ENCODE results near the gene DNPH1.

DNPH1 gene

DNA sequence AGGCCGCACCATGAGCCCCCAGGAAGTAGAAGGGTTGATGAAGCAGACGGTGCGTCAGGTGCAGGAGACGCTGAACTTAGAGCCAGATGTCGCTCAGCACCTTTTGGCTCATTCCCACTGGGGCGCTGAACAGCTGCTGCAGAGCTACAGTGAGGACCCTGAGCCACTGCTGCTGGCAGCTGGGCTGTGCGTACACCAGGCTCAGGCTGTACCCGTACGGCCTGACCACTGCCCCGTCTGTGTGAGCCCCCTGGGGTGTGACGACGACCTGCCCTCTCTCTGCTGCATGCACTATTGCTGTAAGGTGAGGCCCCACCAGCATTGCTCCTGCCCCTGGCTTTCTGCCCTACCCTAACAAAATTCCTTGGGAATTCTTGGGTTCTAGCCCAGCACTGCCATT lies 13.1 kb downstream of the DNPH1 start:
- Histone ChIP-seq H3K4me3 (ENCODE audit: insufficient read depth, low read depth, low read length, poor library complexity, severe bottlenecking) (no peak overlapping the region), H3K36me3 (ENCODE audit: control insufficient read depth, insufficient read depth, low read length) (peaks cover 22% of the 10 kb centered on the region), H3K4me1 (ENCODE audit: control insufficient read depth, insufficient read depth, low read length, poor library complexity, severe bottlenecking) (no peaks in the 10 kb centered on the region), H3K9me3 (ENCODE audit: control insufficient read depth, low read length) (no peaks in the 10 kb centered on the region), H3K27ac (ENCODE audit: insufficient read depth, low read length, poor library complexity, severe bottlenecking) (no peak overlapping the region), H3K27me3 (replicated peaks; ENCODE audit: control insufficient read depth, insufficient read depth, low read length, poor library complexity, severe bottlenecking) (no peaks in the 10 kb centered on the region)
- no peak for DNase-seq

DNA sequence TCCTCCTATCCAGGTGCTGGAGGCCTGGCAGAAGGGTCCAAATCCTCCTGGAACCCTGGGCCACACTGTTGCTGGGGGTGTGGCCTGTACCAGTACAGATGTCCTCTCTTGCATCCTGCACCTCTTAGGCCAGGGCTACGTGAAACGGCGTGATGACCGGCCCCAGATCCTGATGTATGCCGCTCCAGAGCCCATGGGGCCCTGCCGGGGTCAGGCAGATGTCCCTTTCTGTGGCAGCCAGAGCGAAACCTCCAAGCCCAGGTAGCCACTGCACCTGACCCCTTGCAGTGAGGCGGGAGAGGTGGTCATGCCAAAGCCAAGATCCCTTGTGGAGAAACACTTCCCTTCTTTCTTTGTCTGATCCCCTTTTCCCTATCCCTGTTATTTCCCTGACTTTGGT lies 14.2 kb downstream of the DNPH1 start:
- H3K27me3 ChIP-seq (replicated peaks; ENCODE audit: control insufficient read depth, insufficient read depth, low read length, poor library complexity, severe bottlenecking): no peaks in the 10 kb centered on the region
- no peaks in the 10 kb centered on the region for H3K9me3 ChIP-seq (ENCODE audit: control insufficient read depth, low read length)
- no peaks in the 10 kb centered on the region for H3K4me1 ChIP-seq (ENCODE audit: control insufficient read depth, insufficient read depth, low read length, poor library complexity, severe bottlenecking)
- peaks cover 16% of the 10 kb centered on the region for H3K36me3 ChIP-seq (ENCODE audit: control insufficient read depth, insufficient read depth, low read length)
- no peak overlapping the region for H3K27ac ChIP-seq (ENCODE audit: insufficient read depth, low read length, poor library complexity, severe bottlenecking)
- DNase-seq: no peak
- H3K4me3 ChIP-seq (ENCODE audit: insufficient read depth, low read depth, low read length, poor library complexity, severe bottlenecking): no peak overlapping the region

DNA sequence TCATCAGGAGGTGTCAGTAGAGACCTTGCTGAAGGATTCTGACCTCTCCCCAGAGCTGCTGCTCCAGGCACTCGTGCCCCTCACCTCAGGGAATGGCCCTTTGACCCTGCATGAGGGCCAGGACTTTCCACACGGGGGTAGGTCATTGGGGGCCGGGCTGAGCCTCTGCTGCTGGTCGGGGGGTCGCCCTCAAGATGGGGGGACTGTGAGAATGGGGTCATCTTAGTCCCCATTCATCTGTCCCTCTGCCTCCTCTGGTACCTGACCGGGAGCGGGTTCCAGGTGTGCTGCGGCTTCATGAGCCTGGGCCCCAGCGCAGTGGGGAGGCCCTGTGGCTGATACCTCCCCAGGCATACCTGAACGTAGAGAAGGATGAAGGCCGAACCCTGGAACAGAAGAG lies 15.8 kb downstream of the DNPH1 start:
- Histone ChIP-seq H3K4me1 (ENCODE audit: control insufficient read depth, insufficient read depth, low read length, poor library complexity, severe bottlenecking) (no peaks in the 10 kb centered on the region), H3K9me3 (ENCODE audit: control insufficient read depth, low read length) (no peaks in the 10 kb centered on the region), H3K4me3 (ENCODE audit: insufficient read depth, low read depth, low read length, poor library complexity, severe bottlenecking) (no peak overlapping the region), H3K27ac (ENCODE audit: insufficient read depth, low read length, poor library complexity, severe bottlenecking) (no peak overlapping the region), H3K36me3 (ENCODE audit: control insufficient read depth, insufficient read depth, low read length) (peaks cover 16% of the 10 kb centered on the region), H3K27me3 (replicated peaks; ENCODE audit: control insufficient read depth, insufficient read depth, low read length, poor library complexity, severe bottlenecking) (no peaks in the 10 kb centered on the region)
- DNase-seq: no peak

DNA sequence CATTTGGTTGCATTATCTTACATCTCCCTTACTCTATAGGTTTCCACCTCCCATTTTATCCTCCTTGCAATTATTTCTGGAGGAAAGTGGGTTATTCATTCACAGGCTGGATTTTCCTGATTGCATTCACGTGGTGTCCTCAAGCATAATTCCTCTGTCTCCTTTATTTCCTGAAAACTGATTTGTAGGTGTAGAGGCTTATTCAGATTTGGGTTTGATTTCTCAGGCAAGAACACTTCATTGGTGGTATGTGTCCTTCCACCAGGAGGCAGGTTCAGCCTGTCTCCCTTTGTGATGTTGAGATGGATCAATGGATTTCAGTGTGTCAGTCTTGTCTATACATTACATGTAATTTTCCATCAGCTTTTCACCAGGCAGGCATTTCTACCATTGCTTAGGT lies 17.3 kb downstream of the DNPH1 start:
- Histone ChIP-seq H3K27ac (ENCODE audit: insufficient read depth, low read length, poor library complexity, severe bottlenecking) (no peak overlapping the region), H3K9me3 (ENCODE audit: control insufficient read depth, low read length) (no peaks in the 10 kb centered on the region), H3K36me3 (ENCODE audit: control insufficient read depth, insufficient read depth, low read length) (peaks cover 11% of the 10 kb centered on the region), H3K27me3 (replicated peaks; ENCODE audit: control insufficient read depth, insufficient read depth, low read length, poor library complexity, severe bottlenecking) (no peaks in the 10 kb centered on the region), H3K4me3 (ENCODE audit: insufficient read depth, low read depth, low read length, poor library complexity, severe bottlenecking) (no peak overlapping the region), H3K4me1 (ENCODE audit: control insufficient read depth, insufficient read depth, low read length, poor library complexity, severe bottlenecking) (no peaks in the 10 kb centered on the region)
- no peak for DNase-seq

DNA sequence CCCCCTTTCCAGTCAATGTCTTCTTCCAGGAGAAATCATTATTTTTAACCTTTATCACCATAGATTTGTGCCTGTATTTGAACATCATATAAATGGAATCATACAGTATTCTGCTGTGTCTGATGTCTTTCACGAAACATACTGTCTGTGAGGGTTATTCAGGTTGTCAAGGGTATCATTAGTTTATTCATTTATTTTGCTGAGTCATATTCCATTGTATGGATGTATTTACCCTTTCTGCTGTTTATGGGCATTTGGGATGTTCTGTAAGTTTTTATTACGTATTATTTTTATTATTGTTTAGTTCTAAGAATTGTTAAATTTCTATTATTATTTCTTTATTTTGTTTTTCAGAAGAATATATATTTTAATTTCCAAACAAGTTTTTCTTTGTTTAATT lies 22.0 kb downstream of the DNPH1 start:
- H3K27ac ChIP-seq (ENCODE audit: insufficient read depth, low read length, poor library complexity, severe bottlenecking): no peak overlapping the region
- no peaks in the 10 kb centered on the region for H3K9me3 ChIP-seq (ENCODE audit: control insufficient read depth, low read length)
- no peak for DNase-seq
- no peaks in the 10 kb centered on the region for H3K27me3 ChIP-seq (replicated peaks; ENCODE audit: control insufficient read depth, insufficient read depth, low read length, poor library complexity, severe bottlenecking)
- H3K36me3 ChIP-seq (ENCODE audit: control insufficient read depth, insufficient read depth, low read length): peaks cover 12% of the 10 kb centered on the region
- no peaks in the 10 kb centered on the region for H3K4me1 ChIP-seq (ENCODE audit: control insufficient read depth, insufficient read depth, low read length, poor library complexity, severe bottlenecking)
- no peak overlapping the region for H3K4me3 ChIP-seq (ENCODE audit: insufficient read depth, low read depth, low read length, poor library complexity, severe bottlenecking)

DNA sequence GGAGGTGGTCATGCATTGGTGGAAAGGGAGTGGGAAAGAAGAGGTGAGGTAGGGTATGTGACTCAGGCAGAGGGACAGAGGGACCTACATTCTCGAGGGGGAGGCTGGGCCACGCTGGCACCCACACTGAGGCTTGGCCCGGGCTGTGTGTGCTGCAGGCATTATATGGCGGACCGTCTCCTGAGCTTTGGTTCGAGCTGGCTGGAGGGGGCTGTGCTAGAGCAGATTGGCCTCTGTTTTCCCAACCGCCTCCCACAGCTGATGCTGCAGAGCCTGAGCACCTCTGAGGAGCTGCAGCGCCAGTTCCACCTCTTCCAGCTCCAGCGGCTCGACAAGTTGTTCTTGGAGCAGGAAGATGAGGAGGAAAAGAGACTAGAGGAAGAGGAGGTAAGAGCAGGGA lies 23.4 kb downstream of the DNPH1 start:
- H3K4me1 ChIP-seq (ENCODE audit: control insufficient read depth, insufficient read depth, low read length, poor library complexity, severe bottlenecking): no peaks in the 10 kb centered on the region
- peaks cover 14% of the 10 kb centered on the region for H3K36me3 ChIP-seq (ENCODE audit: control insufficient read depth, insufficient read depth, low read length)
- H3K9me3 ChIP-seq (ENCODE audit: control insufficient read depth, low read length): no peaks in the 10 kb centered on the region
- H3K27ac ChIP-seq (ENCODE audit: insufficient read depth, low read length, poor library complexity, severe bottlenecking): no peak overlapping the region
- no peak for DNase-seq
- H3K4me3 ChIP-seq (ENCODE audit: insufficient read depth, low read depth, low read length, poor library complexity, severe bottlenecking): no peak overlapping the region
- no peaks in the 10 kb centered on the region for H3K27me3 ChIP-seq (replicated peaks; ENCODE audit: control insufficient read depth, insufficient read depth, low read length, poor library complexity, severe bottlenecking)

DNA sequence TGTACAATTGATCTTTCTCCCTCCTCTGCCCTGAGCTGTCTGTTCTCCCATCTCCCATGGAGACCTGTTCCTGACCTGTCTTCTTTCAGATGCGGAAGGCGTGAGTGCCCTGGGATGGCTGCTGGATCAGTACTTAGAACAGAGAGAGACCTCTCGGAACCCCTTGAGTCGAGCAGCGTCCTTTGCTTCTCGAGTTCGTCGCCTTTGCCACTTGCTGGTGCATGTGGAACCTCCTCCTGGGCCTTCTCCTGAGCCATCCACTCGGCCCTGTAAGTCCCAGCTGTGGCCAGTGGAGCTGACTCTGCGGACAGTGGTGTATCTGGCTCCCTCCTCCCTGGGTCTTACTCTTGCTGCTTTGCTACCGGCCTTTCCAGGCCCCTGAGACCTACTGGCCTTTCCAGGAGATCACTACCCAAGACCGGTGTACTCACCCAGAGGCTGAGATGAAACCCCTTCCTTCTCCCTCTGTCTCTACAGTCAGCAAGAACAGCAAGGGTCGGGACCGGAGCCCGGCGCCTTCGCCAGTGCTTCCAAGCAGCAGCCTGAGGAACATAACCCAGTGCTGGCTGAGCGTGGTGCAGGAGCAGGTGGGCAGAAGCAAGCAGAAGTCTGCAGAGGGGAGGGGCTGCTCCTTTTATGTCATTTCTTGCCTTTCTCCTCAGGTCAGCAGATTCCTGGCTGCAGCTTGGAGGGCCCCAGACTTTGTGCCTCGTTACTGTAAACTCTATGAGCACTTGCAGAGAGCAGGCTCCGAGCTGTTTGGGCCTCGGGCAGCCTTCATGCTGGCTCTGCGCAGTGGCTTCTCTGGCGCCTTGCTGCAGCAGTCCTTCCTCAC lies 24.8 kb downstream of the DNPH1 start:
- H3K9me3 ChIP-seq (ENCODE audit: control insufficient read depth, low read length): no peaks in the 10 kb centered on the region
- peaks cover 25% of the 10 kb centered on the region for H3K36me3 ChIP-seq (ENCODE audit: control insufficient read depth, insufficient read depth, low read length)
- H3K27me3 ChIP-seq (replicated peaks; ENCODE audit: control insufficient read depth, insufficient read depth, low read length, poor library complexity, severe bottlenecking): no peaks in the 10 kb centered on the region
- H3K27ac ChIP-seq (ENCODE audit: insufficient read depth, low read length, poor library complexity, severe bottlenecking): no peak overlapping the region
- no peak for DNase-seq
- no peaks in the 10 kb centered on the region for H3K4me1 ChIP-seq (ENCODE audit: control insufficient read depth, insufficient read depth, low read length, poor library complexity, severe bottlenecking)
- no peak overlapping the region for H3K4me3 ChIP-seq (ENCODE audit: insufficient read depth, low read depth, low read length, poor library complexity, severe bottlenecking)

DNA sequence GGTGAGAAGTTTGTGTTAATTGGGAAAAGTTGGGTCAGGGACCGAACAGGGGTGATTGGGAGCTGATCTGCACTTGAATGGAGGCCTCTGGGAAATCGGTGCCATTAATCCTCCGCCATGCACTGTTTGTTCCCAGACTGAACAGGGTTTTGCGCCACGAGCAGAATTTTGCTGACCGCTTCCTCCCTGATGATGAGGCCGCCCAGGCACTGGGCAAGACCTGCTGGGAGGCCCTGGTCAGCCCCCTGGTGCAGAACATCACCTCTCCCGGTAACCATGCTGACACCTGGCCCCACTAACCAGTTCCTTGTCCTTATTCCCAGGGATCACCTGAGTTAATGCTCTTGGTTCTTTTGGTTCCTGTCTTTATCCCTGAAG lies 25.6 kb downstream of the DNPH1 start:
- H3K27ac ChIP-seq (ENCODE audit: insufficient read depth, low read length, poor library complexity, severe bottlenecking): no peak overlapping the region
- H3K27me3 ChIP-seq (replicated peaks; ENCODE audit: control insufficient read depth, insufficient read depth, low read length, poor library complexity, severe bottlenecking): no peaks in the 10 kb centered on the region
- H3K9me3 ChIP-seq (ENCODE audit: control insufficient read depth, low read length): no peaks in the 10 kb centered on the region
- no peak for DNase-seq
- H3K4me3 ChIP-seq (ENCODE audit: insufficient read depth, low read depth, low read length, poor library complexity, severe bottlenecking): no peak overlapping the region
- H3K36me3 ChIP-seq (ENCODE audit: control insufficient read depth, insufficient read depth, low read length): peaks cover 25% of the 10 kb centered on the region
- no peaks in the 10 kb centered on the region for H3K4me1 ChIP-seq (ENCODE audit: control insufficient read depth, insufficient read depth, low read length, poor library complexity, severe bottlenecking)

DNA sequence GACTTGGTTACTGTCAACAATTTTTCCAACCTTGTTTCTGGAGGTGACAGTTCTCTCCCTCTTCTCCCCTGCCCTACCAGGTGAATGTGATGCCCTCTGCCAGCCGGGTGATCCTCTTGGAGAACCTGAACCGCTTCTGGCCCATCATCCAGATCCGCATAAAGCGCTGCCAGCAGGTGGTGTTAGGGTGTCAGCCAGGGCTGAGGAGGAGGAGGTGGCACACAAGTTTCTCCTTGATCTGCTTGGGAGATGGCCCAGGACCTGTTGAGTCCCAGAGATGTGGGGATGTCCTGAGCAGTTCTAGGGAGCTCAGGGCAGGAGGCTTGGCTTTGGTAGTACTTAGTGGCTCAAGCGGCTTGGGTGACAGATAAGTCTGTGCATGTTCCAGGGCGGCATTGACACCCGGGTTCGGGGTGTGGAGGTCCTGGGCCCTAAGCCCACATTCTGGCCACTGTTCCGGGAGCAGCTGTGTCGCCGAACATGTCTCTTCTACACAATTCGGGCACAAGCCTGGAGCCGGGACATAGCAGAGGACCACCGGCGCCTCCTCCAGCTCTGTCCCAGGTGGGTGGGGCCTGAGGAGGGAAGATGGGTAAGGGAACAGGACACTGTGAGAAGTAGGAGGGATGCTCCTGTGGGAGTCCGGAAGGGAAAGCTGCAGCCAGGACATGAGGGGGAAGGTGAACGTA lies 26.1 kb downstream of the DNPH1 start:
- H3K9me3 ChIP-seq (ENCODE audit: control insufficient read depth, low read length): no peaks in the 10 kb centered on the region
- no peak overlapping the region for H3K27ac ChIP-seq (ENCODE audit: insufficient read depth, low read length, poor library complexity, severe bottlenecking)
- H3K4me3 ChIP-seq (ENCODE audit: insufficient read depth, low read depth, low read length, poor library complexity, severe bottlenecking): no peak overlapping the region
- peaks cover 25% of the 10 kb centered on the region for H3K36me3 ChIP-seq (ENCODE audit: control insufficient read depth, insufficient read depth, low read length)
- no peak for DNase-seq
- no peaks in the 10 kb centered on the region for H3K4me1 ChIP-seq (ENCODE audit: control insufficient read depth, insufficient read depth, low read length, poor library complexity, severe bottlenecking)
- no peaks in the 10 kb centered on the region for H3K27me3 ChIP-seq (replicated peaks; ENCODE audit: control insufficient read depth, insufficient read depth, low read length, poor library complexity, severe bottlenecking)

DNA sequence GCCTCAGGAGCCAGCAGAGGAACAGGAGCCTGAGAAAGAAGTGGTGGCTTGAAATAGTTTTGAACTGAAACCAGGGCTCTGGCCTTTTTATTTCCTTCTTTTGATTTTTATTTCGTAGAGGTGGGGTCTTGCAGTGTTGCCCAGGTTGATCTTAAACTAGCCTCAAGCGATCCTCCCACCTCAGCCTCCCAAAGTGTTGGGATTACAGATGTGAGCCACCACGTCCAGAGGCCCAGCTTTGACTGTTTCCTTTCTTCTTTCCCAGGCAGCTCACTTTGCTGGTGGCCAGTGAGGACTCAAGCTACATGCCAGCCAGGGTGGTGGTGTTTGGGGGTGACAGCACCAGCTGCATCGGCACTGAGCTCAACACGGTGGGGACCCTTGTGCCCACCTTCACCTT lies 26.8 kb downstream of the DNPH1 start:
- Histone ChIP-seq H3K36me3 (ENCODE audit: control insufficient read depth, insufficient read depth, low read length) (peaks cover 28% of the 10 kb centered on the region), H3K9me3 (ENCODE audit: control insufficient read depth, low read length) (no peaks in the 10 kb centered on the region), H3K4me3 (ENCODE audit: insufficient read depth, low read depth, low read length, poor library complexity, severe bottlenecking) (no peak overlapping the region), H3K27me3 (replicated peaks; ENCODE audit: control insufficient read depth, insufficient read depth, low read length, poor library complexity, severe bottlenecking) (no peaks in the 10 kb centered on the region), H3K27ac (ENCODE audit: insufficient read depth, low read length, poor library complexity, severe bottlenecking) (no peak overlapping the region), H3K4me1 (ENCODE audit: control insufficient read depth, insufficient read depth, low read length, poor library complexity, severe bottlenecking) (no peaks in the 10 kb centered on the region)
- no peak for DNase-seq
